GM21786 (cell line): ENCODE data around the gene NECTIN2.

Experiments used
- ATAC-seq: cut with Tn5 transposase; IDR thresholded peaks from one replicate; pipeline ENCODE4 v1.9.1; 2021; ENCODE audit not compliant: unreplicated experiment

NECTIN2 gene

DNA sequence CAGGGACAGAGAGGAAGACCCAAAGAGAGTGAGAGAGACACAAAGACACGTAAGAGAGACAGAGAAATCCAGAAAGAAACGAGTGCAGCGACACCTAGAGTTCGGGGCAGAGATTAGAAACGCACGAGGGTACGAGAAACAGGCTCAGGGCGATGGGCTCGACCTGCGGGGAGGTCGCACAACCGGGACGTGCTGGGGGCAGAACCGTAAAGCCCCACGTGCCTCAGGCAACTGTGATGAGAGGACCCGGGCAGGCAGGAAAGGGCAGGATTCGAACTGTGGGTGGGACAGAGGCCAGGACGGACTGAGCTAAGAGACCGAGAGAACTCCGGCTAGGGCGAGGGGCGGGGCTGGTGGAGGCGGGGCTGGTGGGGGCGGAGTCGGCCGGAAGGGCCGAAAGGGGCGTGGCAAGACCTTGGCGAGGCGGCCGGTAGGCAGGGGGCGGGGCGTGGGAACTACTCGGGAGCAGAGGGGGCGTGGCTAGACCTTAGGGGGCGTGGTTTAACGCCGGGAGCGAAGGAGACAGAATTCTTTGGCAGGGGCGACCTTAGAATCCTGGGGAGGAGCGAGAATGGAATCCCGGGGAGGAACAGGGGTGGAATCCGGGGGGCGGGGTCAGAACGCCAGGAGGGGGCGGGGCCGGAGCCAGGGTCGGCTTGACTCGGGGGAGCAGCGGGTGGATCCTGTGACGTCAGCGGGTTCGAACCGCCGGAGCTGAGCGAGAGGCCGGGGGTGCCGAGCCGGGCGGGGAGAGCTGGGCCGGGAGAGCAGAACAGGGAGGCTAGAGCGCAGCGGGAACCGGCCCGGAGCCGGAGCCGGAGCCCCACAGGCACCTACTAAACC, at the start of gene NECTIN2:
Gene NECTIN2, plus strand, starts transcription at position 686 of the 843 bp plus-strand sequence. CDS start 229 bp downstream, outside the sequence.
- ATAC-seq = no peak

DNA sequence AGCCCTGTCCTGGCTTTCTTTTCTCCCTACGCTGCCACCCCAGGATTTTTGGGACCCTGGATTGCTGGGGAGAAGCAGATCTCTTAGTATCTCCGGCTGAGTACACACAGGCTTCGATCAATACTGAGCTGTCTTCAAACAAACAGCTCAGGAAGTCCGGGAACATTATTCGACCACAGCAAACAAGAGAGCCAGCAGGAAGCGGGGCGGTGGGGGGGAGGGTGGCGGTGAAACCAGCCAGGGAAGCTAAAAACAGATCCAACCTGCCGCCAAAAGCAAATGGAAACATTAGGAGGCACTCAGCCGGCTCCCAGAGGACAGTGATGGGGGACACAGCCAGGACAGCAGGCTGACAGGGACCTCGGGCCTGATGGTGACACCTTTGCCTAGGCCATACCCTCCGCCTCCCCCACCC, 49.4 kb upstream of the NECTIN2 start:
- ATAC-seq = no peak

DNA sequence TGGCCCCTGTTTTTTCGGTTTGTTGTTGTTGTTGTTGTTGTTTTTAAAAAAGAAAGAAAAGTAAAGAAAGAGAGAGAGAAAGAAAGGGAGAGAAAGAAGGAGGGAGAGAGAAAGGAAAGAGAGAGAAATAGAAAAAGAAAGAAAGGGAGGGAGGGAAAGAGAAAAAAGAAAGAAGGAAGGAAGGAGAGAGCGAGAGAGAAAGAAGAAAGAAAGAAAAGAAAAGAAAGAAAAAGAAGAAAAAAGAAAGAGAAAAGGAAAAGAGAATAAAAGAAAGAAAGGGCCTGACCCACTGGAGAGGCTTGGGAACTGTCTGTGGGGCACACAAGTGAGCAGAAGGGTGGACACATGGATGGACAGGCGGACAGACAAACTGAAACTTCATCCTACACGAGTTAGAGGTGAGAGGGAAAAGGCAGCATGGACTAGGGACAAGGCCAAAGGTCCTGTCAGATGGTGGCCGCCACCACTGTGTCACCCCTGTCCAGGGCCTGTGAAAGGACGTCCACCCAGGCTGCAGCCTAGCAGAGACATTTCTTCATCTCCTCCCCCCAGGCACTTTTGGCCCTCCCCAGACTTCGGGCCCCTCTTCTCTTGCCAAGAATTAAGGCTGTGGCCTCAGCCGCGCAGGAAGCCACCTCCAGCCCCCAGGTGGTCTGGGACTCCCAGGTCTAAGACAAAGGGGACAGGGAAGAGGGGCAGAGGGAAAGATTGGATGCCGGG, 46.3 kb upstream of the NECTIN2 start:
- no peak for ATAC-seq

DNA sequence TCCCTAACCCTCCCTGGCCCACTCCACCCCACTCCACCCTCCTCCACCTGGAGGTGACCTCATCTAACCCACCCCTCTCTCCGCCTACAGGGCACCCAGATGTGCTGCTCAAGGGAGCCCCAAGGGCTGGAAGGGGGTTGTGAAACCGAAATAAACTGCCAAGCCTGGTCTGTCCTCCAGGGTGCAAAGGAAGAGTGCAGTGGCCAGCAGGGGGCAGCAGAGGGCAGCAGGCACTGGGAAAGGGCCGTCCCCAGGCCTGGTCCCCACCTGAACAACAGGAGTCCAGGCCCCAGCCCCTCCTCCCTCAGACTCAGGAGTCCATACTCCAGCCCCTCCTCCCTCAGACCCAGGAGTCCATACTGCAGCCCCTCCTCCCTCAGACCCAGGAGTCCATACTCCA, 45.6 kb upstream of the NECTIN2 start:
- no peak for ATAC-seq

DNA sequence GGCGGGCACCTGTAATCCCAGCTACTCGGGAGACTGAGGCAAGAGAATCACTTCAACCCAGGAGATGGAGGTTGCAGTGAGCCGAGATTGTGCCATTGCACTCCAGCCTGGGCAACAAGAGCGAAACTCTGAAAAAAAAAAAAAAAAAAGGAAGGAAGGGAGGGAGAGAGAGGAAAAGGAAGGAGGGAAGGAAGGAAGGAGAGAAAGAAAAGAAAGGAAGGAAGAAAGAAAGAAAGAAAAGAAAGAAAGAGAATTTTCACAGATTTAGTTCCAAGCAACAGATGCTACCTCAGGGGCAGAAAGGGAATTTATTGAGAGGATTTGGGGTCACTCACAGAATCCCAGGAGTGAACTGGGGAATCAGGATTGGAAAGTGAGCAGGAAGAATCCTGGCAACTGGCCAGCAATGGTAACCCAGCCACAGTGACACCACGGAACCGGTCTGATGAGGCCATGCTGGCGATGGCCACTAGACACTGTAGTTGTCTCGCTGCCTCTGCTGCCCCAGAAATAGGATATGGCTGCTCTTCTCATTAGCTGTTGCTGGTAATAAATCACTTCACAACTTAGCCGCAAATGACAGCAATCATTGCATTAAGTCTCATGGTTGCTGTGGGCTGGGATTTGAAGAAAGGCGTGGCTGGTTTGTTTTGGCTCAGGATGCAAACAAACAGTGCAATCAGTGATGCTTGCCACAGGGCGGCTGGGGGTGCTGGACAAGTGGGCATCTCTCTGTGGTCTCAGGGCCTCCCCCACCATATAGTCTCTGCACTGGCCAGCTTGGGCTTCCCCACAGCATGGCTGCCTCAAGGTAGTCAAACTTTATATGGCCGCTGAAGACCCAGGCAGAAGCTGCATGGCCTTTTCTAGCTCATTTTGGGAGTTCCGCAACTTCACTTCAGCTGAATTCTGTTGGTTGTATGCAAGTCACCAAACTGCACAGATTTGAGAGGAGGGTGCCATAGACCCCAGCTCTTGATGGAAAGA, 42.4 kb upstream of the NECTIN2 start:
- ATAC-seq = no peak

DNA sequence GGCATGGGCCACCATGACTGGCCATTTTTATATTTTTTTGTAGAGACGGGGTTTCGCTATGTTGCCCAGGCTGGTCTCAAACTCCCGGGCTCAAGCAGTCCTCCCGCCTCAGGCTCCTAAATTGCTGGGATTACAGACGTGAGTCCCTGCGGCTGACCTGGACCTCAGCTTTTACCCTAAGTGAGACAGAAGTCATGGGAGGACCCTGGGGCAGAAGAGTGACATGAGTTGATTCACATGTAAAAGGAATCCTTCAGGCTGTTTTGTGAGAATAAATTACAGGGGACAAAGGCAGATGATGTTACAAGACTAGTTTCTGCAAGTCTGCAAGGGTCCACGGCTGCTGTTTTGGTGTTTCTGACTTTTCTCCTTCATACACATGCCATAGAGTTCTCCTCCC, 39.8 kb upstream of the NECTIN2 start:
- ATAC-seq = no peak

DNA sequence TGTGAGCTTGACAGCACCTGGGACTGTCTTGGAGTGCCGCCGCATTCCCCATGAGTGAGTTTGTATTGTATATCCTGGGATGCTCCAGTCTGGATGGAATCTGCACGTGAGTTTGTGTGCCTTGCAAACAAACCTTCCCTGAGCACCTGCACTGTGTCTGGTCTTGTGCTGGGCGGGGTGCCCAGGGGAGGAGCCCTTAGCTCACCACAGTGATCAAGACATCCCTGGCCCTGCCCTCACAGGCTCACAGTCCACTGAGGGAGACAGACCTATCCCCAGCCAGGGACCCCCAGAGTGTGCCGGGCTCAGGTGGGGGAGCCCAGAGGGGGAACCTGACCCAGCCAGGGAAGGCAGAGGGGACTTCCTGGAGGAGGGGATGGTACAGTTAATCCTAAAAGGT, 38.9 kb upstream of the NECTIN2 start:
- no peak for ATAC-seq

DNA sequence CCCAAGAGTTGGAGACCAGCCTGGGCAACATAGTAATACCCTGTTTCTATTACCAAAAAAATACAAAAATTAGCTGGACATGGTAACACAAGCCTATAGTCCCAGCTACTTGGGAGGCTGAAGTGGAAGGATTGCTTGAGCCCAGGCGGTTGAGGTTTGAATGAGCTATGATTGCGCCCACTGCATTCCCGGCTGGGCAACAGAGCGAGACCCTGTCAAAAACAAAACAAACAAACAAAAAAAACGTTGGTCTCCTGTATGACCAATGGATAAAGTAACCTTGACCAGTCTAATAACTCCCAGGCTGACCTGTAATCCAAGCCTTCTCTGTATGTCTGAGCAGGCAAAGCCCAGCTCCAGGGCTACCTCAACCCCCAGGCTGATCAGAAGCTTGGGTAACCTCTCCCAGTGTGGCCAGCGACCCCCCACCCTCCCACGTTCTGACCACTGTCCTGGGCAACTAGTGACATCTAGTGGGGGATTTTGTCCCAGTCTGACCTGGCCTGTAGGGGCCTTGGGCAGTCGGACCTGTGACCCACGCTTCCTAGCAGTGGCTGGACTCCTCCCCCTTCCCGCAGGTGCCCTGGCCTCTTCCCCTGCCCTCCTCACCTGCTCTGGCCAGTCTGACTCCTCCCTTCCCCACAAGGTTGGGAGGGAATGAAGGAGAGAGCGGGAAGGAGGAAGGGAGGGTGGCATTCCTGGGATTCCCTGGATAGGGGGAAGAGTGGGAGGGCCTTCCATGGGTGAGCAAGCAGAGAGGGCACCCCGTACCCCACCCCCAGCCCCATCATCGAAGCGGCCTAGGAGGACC, 38.2 kb upstream of the NECTIN2 start:
- ATAC-seq = no peak

DNA sequence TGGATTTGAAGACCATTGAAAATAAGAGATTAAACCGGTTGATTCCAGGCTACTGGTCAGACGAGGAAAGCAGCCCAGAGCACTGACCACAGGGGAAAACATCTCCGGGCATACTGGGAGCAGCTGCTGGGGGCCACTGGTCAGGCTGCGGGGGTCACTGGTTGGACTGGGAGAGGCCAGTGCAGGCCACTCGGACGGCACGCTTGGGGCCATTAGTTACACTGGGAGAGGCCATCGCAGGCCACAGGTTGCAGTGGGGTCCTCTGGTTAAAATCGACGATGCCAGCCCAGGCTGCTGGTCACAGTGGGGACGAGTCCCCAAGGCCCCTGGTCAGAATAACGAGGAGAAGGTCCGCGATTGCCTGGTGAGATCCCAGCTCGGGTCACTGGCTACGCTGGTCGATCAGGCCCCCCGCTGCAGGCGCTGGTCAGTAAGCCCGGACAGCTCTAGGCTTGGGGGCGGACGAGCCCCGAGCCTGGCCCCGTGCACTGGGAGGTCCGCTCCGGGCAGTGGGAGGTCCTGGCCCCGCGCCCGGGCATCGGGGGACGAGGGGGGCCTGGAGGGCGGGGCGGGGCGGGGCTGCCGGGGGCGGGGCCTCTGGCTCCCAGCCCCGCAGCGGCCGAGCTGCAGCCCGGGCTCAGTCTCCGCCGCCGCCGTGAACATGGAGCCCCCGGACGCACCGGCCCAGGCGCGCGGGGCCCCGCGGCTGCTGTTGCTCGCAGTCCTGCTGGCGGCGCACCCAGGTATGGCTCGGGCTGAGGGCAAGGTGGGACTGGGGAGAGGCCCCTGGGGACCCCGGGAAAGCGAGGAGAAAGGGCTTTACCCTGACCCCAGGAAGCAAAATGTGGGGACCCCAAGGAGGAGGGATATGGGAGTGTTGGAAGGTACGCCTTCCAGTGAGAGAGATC, 37.4 kb upstream of the NECTIN2 start, which contains the start of gene BCAM:
Gene BCAM, plus strand, starts transcription at position 641 of the 909 bp plus-strand sequence. Its CDS starts 22 bp downstream, at position 663.
- no peak for ATAC-seq

DNA sequence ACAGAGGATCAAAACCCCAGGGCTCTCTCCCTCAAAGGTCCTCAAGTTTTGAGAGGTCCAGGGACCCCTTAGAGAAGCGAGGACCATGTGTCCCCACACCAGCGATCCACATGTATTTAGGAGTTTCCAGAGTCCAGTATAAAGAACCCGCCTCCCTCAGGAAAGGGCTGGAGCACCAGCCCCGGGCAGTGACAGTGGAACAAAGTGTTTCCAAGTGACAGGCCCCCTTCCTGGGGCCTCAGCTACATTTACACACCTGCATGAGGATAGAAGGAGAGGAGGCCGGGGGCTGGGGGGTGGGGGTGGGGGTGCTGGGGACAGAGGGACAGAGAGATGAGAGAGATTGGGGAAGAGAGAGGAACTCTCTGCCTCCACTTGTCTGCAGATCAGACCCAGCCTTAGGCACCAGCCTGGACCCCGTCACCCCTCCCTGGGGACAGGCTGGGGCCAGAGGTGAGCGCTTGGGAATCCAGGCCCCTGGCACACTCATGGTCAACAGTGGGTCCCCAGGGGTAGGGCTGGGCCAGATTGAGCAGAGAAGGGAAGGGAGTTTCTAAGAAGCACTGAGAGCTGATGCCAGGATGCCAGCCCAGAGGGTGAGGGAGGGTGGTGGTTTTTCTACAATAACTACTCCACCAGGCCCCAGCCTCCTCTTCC, 36.4 kb upstream of the NECTIN2 start:
- no peak for ATAC-seq

DNA sequence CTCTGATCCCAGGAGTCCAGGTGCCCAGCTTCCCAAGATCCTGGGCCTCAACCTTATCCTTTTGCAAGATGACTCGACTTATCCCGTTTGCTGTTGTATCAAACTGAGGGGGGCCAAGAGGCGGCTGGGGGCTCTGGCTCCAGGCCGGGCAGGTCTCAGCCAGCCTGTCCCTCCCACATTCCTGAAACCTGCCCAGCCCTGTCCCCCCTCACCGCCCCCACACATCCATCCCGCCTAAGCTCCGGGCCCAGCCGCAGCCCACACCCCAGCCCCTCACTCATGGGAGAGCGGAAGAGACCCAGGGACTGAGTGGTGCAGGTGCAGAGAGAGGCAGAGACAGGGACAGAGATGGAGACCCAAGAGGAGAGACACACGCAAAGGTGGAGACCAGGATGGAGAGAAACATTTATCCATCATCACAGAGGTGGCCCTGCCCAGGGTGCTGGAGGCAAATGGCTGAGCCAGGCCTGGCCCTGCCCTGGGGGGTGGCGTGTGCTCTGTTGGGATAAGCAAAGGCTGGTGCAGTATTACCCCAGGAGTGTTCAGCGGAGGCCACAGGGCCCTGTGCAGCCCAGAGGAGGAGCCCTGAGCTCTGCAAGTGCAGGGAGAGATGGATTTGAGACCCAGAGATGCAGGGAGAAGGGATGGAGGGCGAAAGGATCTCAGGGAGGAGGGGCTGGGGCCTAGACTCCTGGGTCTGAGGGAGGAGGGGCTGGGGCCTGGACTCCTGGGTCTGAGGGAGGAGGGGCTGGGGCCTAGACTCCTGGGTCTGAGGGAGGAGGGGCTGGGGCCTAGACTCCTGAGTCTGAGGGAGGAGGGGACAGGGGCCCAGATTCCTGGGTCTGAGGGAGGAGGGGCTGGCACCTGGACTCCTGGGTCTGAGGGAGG, 35.6 kb upstream of the NECTIN2 start:
- ATAC-seq = no peak

DNA sequence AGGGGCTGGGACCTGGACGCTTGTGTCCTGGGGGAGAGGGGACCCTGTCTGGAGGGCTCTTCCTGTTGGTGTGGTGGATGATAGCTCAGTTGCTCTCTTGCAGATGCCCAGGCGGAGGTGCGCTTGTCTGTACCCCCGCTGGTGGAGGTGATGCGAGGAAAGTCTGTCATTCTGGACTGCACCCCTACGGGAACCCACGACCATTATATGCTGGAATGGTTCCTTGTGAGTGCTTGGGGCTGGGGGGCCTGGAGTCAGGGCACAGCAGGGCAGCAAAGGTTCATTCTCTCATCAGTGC, 35.0 kb upstream of the NECTIN2 start:
- no peak for ATAC-seq

DNA sequence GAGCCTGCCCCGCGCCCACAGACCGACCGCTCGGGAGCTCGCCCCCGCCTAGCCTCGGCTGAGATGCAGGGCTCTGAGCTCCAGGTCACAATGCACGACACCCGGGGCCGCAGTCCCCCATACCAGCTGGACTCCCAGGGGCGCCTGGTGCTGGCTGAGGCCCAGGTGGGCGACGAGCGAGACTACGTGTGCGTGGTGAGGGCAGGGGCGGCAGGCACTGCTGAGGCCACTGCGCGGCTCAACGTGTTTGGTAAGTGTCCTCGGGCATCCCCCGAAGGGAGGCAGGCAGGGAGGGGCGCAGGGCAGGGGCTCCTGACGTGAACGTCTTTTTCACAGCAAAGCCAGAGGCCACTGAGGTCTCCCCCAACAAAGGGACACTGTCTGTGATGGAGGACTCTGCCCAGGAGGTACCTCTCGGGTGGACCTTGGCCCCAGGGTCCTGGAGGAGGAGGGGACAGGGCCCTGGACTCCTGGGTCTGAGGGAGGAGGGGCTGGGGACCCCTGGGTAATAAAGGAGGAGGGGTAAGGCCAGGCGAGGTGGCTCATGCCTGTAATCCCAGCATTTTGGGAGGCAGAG, 33.9 kb upstream of the NECTIN2 start:
- no peak for ATAC-seq

DNA sequence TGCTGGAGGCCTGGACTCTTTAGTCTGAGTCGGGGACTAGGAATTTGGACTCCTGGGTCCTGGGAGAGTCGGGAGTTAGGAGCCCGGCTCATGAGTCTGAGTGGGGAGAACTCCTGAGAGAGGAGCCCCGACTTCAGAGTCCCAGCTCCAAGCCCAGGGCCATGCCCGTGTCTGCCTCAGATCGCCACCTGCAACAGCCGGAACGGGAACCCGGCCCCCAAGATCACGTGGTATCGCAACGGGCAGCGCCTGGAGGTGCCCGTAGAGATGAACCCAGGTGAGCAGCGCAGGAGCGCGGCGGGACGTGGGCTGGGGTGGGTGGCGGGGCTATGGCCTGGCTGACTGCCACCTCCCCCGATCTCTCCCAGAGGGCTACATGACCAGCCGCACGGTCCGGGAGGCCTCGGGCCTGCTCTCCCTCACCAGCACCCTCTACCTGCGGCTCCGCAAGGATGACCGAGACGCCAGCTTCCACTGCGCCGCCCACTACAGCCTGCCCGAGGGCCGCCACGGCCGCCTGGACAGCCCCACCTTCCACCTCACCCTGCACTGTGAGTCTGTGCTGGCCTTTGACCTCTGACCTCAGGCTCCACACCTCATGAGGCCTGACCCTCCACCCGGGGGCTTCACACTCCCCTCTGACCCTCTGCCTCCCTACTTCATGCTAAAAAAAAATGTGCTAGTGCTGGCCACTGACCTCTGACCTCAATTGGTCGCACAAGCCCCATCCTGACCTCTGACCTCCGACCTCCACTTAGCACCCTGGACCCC, 32.8 kb upstream of the NECTIN2 start:
- no peak for ATAC-seq

DNA sequence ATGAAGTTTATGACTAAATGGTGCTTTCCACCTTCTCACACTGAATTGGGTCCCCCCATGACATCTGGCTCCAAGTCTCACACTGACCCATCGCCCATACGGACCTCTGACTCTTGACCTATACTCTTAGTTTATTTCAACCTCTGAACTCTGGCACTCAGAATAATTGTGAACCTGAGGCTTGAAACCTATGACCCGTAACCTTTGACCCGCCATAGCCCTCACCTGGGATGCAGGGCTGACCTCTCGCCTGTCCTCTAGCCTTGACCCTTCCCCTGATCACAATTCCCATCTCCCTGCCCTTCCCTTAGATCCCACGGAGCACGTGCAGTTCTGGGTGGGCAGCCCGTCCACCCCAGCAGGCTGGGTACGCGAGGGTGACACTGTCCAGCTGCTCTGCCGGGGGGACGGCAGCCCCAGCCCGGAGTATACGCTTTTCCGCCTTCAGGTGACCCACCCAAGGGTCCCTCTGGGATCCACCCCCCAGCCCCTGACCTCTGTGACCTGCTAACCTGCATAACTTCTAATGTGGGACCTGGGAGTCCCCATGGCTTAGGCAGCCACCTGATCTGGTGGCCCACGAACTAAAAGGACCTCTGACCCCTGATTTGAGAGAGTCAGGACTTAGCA, 32.1 kb upstream of the NECTIN2 start:
- ATAC-seq = no peak

DNA sequence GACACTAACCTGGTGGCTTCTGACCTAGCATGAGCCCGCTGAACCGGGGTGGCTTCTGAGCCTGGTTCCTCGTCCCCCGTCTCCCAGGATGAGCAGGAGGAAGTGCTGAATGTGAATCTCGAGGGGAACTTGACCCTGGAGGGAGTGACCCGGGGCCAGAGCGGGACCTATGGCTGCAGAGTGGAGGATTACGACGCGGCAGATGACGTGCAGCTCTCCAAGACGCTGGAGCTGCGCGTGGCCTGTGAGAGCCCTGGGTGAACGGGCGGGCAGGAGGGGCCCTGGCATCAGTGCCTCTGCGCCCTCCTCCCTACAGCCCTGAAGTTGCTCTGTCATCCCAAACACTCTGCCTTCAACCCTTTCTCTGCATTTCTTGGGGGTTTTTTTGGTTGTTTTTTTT, 31.6 kb upstream of the NECTIN2 start:
- ATAC-seq = no peak
